HEK293 (cell line): ENCODE results near the gene S100A14.

Experiments used
- CTCF ChIA-PET: fragments of 350-600 bp; formaldehyde crosslinking; extraction: SDS; loops from one replicate; lab custom pipeline; 2021; ENCODE audit warnings: antibody characterized with exemption; lab: Yijun Ruan, JAX
- POLR2A ChIA-PET: fragments of 300-600 bp; formaldehyde crosslinking; extraction: SDS; loops from one replicate; lab custom pipeline; 2020; ENCODE audit warnings: antibody characterized with exemption, inconsistent platforms; lab: Yijun Ruan, JAX
- H3K27ac ChIP-seq: fragments of 200-500 bp; sonication (Bioruptor generic); 2 replicates; pipeline ENCODE4 v1.5.1; 2014; ENCODE audit warnings: low read depth, low read length, control low read depth, inconsistent platforms; ENCODE audit errors: extremely low read depth
- H3K36me3 ChIP-seq, 2 experiments: fragments of 200-500 bp in 1 of 2; sonication (Bioruptor generic) in 1 of 2; 1 replicate in 1 of 2; 2 replicates in 1 of 2; pipeline ENCODE4 v1.5.1; 2014 to 2017; ENCODE audit warnings: inconsistent platforms in 2 of 2, low read length in 2 of 2; ENCODE audit not compliant: control insufficient read depth in 2 of 2, insufficient read depth in 1 of 2
- H3K4me1 ChIP-seq: fragments of 200-500 bp; sonication (Bioruptor generic); 2 replicates; pipeline ENCODE4 v1.5.1; 2014; ENCODE audit warnings: mild to moderate bottlenecking, low read length, inconsistent platforms; ENCODE audit not compliant: control insufficient read depth, insufficient read depth
- H3K4me3 ChIP-seq: 2 replicates; pipeline ENCODE4 v1.5.1; 2011; ENCODE audit warnings: low read depth, mild to moderate bottlenecking, control low read depth, low read length, moderate library complexity
- H3K9me3 ChIP-seq: fragments of 200-500 bp; sonication (Bioruptor generic); 2 replicates; pipeline ENCODE4 v1.5.1; 2014; ENCODE audit warnings: low read depth, low read length, inconsistent platforms; ENCODE audit not compliant: control insufficient read depth, insufficient read depth
- GLI2 ChIP-seq: fragments of 450-650 bp; formaldehyde crosslinking; IDR thresholded peaks from 2 replicates; pipeline ENCODE4; 2017; ENCODE audit warnings: missing biosample characterization, missing genetic modification characterization, low read depth, borderline replicate concordance
- GLIS2 ChIP-seq: fragments of 450-650 bp; formaldehyde crosslinking; IDR thresholded peaks from 2 replicates; pipeline ENCODE4 v1.5.1; 2016; ENCODE audit warnings: missing biosample characterization, missing genetic modification characterization
- KLF1 ChIP-seq: fragments of 450-650 bp; formaldehyde crosslinking; IDR thresholded peaks from 2 replicates; pipeline ENCODE4 v1.5.1; 2016; ENCODE audit warnings: missing biosample characterization, missing genetic modification characterization
- PRDM1 ChIP-seq: fragments of 450-650 bp; formaldehyde crosslinking; IDR thresholded peaks from 2 replicates; pipeline ENCODE4; 2016; ENCODE audit warnings: missing biosample characterization, missing genetic modification characterization
- ZBTB48 ChIP-seq: fragments of 450-650 bp; formaldehyde crosslinking; IDR thresholded peaks from 2 replicates; pipeline ENCODE4 v1.5.1; 2016; ENCODE audit warnings: missing biosample characterization, missing genetic modification characterization
- ZBTB6 ChIP-seq: fragments of 450-650 bp; formaldehyde crosslinking; IDR thresholded peaks from 2 replicates; pipeline ENCODE4 v1.5.1; 2017; ENCODE audit warnings: missing biosample characterization, missing genetic modification characterization
- ZIC2 ChIP-seq: fragments of 450-650 bp; formaldehyde crosslinking; IDR thresholded peaks from 2 replicates; pipeline ENCODE4 v1.5.1; 2016; ENCODE audit warnings: missing biosample characterization, missing genetic modification characterization
- ZNF133 ChIP-seq: fragments of 450-650 bp; formaldehyde crosslinking; IDR thresholded peaks from 2 replicates; pipeline ENCODE4 v1.5.1; 2016; ENCODE audit warnings: missing biosample characterization, missing genetic modification characterization
- ZNF169 ChIP-seq: fragments of 450-650 bp; formaldehyde crosslinking; IDR thresholded peaks from 2 replicates; pipeline ENCODE4 v1.5.1; 2016; ENCODE audit warnings: missing biosample characterization, missing genetic modification characterization
- ZNF239 ChIP-seq: fragments of 450-650 bp; formaldehyde crosslinking; IDR thresholded peaks from 2 replicates; pipeline ENCODE4 v1.5.1; 2016; ENCODE audit warnings: missing biosample characterization, missing genetic modification characterization
- ZNF280C ChIP-seq: fragments of 450-650 bp; formaldehyde crosslinking; IDR thresholded peaks from 2 replicates; pipeline ENCODE4 v1.5.1; 2016; ENCODE audit warnings: missing biosample characterization, missing genetic modification characterization
- ZNF341 ChIP-seq: fragments of 450-650 bp; formaldehyde crosslinking; IDR thresholded peaks from 2 replicates; pipeline ENCODE4; 2016; ENCODE audit warnings: low read depth, missing biosample characterization, missing genetic modification characterization
- ZNF560 ChIP-seq: fragments of 450-650 bp; formaldehyde crosslinking; IDR thresholded peaks from 2 replicates; pipeline ENCODE4 v1.5.1; 2017; ENCODE audit warnings: missing biosample characterization, missing genetic modification characterization, borderline replicate concordance
- ZNF571 ChIP-seq: fragments of 450-650 bp; formaldehyde crosslinking; IDR thresholded peaks from 2 replicates; pipeline ENCODE4 v1.5.0; 2017; ENCODE audit warnings: missing biosample characterization, missing genetic modification characterization
- ZNF701 ChIP-seq: fragments of 450-650 bp; formaldehyde crosslinking; IDR thresholded peaks from 2 replicates; pipeline ENCODE4 v1.5.1; 2016; ENCODE audit warnings: missing biosample characterization, missing genetic modification characterization
- ZSCAN18 ChIP-seq: fragments of 450-650 bp; formaldehyde crosslinking; IDR thresholded peaks from 2 replicates; pipeline ENCODE4 v1.5.1; 2016; ENCODE audit warnings: missing biosample characterization, missing genetic modification characterization
- TF ChIP-seq, protein P1 (sequence below): fragments of 450-650 bp; formaldehyde crosslinking; IDR thresholded peaks from 2 replicates; pipeline ENCODE4 v1.5.1; 2016; ENCODE audit warnings: missing biosample characterization, missing genetic modification characterization
- TF ChIP-seq, protein P2 (sequence below): fragments of 450-650 bp; formaldehyde crosslinking; IDR thresholded peaks from 2 replicates; pipeline ENCODE4 v1.5.1; 2016; ENCODE audit warnings: missing biosample characterization, missing genetic modification characterization
- TF ChIP-seq, protein P3 (sequence below): fragments of 450-650 bp; formaldehyde crosslinking; IDR thresholded peaks from 2 replicates; pipeline ENCODE4 v1.5.1; 2016; ENCODE audit warnings: missing biosample characterization, missing genetic modification characterization

S100A14 gene

GRCh38 chr1:153613406-153613805 lies 2.7 kb downstream of the S100A14 start (continued):
- TF ChIP-seq ZBTB48 = no peak
- TF ChIP-seq ZNF239 (tag by site-specific recombination) = no peak
- TF ChIP-seq PRDM1 = no peak
- TF ChIP-seq ZNF571 = no peak
- TF ChIP-seq ZNF341 (tag by site-specific recombination) = no peak
- no peak for TF ChIP-seq ZNF701 (tag by site-specific recombination)

DNA sequence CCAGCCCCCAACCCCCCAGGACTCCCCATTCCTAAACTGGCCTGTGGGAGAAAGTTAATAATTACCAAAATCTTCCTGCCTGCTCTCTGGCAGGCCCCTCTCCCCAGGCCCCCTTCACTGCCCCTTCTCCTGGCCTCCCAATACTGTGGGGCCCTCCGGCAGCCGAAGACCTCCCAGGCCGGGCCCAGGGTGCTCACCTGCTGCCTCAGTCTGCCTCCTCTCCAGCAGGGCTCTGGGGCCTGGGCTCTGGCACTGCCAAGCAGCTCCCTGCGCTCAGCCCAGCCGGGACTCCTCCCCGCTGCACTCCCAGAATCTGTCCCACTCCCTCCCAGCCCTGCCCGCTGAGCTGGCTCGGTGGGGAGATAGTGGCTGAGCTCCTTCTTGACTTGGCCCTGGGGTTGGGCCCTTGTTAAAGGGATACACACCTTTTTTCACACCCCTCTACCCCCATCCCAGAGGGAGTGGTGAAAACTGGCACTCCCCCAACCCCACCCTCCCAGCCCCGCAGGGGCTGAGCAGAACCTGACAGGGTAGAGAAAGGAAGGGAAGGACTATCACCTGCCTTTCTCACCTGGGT lies 3.3 kb downstream of the S100A14 start, which contains the start of gene S100A16:
Gene S100A16 (minus strand): TSS at position 383 of the 577 bp plus-strand sequence. CDS start 4,986 bp downstream, outside the sequence.
- peak within 1 kb of the TSS; percentile 24 for H3K4me3 ChIP-seq
- H3K27ac ChIP-seq = no peak within 1 kb of the TSS
- CTCF ChIA-PET = interaction anchor here (0.6 to 4.8 kb wide), 3 partner anchors 14 to 118 kb away, joined by 3 to 28 read pairs (median 6); partner anchors contain the start of genes S100A1 and S100A13
- POLR2A ChIA-PET = interaction anchor here (1.1 to 1.9 kb wide), 2 partner anchors 14 to 21 kb away, joined by 6 to 24 read pairs; partner anchors contain the start of genes CHTOP, S100A1 and S100A13
- peaks cover 0 to under 1% of the 10 kb centered on the region in 2 experiments; a peak in 1 of 3 replicates for H3K36me3 ChIP-seq
- H3K9me3 ChIP-seq = no peaks in the 10 kb centered on the region
- H3K4me1 ChIP-seq = no peaks in the 10 kb centered on the region
- TF ChIP-seq ZNF280C (tag by site-specific recombination) = no peak
- TF ChIP-seq ZNF133 (tag by site-specific recombination) = no peak
- TF ChIP-seq ZIC2 (tag by site-specific recombination) = peak; percentile 92
- 0 out of 2 replicates have a peak, but pooled peaks have one; percentile 3 for TF ChIP-seq GLIS2 (tag by site-specific recombination)
- no peak for TF ChIP-seq ZBTB6 (tag by site-specific recombination)
- TF ChIP-seq, protein P1, sequence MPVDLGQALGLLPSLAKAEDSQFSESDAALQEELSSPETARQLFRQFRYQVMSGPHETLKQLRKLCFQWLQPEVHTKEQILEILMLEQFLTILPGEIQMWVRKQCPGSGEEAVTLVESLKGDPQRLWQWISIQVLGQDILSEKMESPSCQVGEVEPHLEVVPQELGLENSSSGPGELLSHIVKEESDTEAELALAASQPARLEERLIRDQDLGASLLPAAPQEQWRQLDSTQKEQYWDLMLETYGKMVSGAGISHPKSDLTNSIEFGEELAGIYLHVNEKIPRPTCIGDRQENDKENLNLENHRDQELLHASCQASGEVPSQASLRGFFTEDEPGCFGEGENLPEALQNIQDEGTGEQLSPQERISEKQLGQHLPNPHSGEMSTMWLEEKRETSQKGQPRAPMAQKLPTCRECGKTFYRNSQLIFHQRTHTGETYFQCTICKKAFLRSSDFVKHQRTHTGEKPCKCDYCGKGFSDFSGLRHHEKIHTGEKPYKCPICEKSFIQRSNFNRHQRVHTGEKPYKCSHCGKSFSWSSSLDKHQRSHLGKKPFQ (tag by site-specific recombination) = no peak
- no peak for TF ChIP-seq GLI2 (tag by site-specific recombination)
- peak; percentile 28; the same call in 1 of the 2 replicates for TF ChIP-seq ZNF341 (tag by site-specific recombination)
- TF ChIP-seq ZSCAN18 (tag by site-specific recombination) = no peak
- peak; percentile 74 for TF ChIP-seq KLF1 (tag by site-specific recombination)
- TF ChIP-seq ZNF169 (tag by site-specific recombination) = no peak
- TF ChIP-seq ZNF560 (tag by site-specific recombination) = no peak
- TF ChIP-seq, protein P2, sequence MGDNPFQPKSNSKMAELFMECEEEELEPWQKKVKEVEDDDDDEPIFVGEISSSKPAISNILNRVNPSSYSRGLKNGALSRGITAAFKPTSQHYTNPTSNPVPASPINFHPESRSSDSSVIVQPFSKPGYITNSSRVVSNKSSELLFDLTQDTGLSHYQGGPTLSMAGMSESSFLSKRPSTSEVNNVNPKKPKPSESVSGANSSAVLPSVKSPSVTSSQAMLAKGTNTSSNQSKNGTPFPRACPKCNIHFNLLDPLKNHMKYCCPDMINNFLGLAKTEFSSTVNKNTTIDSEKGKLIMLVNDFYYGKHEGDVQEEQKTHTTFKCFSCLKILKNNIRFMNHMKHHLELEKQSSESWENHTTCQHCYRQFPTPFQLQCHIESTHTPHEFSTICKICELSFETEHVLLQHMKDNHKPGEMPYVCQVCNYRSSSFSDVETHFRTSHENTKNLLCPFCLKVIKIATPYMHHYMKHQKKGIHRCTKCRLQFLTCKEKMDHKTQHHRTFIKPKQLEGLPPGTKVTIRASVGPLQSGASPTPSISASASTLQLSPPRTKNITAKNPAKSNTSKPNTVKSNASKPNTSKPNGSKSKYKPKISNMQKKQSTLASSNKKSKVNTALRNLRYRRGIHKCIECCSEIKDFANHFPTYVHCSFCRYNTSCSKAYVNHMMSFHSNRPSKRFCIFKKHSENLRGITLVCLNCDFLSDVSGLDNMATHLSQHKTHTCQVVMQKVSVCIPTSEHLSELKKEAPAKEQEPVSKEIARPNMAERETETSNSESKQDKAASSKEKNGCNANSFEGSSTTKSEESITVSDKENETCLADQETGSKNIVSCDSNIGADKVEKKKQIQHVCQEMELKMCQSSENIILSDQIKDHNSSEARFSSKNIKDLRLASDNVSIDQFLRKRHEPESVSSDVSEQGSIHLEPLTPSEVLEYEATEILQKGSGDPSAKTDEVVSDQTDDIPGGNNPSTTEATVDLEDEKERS = no peak
- TF ChIP-seq, protein P3, sequence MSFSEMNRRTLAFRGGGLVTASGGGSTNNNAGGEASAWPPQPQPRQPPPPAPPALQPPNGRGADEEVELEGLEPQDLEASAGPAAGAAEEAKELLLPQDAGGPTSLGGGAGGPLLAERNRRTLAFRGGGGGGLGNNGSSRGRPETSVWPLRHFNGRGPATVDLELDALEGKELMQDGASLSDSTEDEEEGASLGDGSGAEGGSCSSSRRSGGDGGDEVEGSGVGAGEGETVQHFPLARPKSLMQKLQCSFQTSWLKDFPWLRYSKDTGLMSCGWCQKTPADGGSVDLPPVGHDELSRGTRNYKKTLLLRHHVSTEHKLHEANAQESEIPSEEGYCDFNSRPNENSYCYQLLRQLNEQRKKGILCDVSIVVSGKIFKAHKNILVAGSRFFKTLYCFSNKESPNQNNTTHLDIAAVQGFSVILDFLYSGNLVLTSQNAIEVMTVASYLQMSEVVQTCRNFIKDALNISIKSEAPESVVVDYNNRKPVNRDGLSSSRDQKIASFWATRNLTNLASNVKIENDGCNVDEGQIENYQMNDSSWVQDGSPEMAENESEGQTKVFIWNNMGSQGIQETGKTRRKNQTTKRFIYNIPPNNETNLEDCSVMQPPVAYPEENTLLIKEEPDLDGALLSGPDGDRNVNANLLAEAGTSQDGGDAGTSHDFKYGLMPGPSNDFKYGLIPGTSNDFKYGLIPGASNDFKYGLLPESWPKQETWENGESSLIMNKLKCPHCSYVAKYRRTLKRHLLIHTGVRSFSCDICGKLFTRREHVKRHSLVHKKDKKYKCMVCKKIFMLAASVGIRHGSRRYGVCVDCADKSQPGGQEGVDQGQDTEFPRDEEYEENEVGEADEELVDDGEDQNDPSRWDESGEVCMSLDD (tag by site-specific recombination) = no peak
